ENCODE measurements around the gene PCDHGB4. TPM values are rescaled to one million over a fixed set of nuclear protein-coding genes. Genes with fewer than 3 reads are reported as not detected.

Gene PCDHGB4
- total and polyA plus RNA-seq, 2 of the 8 experiments (the other 6 are each of a cell fraction or from before 2014, with no cell fraction given), result 8.0 to 9.1 TPM

DNA sequence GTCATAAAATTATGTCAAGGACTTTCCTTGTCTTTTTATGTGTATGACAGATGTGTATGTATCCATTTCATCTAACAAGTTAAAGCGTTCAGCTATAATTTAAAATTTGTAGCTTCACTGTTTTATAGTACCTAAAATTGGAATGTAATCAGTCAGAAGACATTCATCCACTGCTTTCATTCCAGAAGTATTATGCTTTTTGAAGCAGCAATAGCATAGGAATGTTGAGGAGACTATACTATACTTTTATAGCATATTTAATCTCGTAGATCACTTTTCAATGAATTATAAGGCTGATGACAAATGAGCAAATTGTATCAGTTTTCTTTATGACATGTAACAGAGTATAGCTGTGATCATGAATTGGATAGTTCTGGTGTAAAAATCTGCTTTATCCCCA lies 49.7 kb downstream of the PCDHGB4 start:
- POLR2A ChIA-PET (ENCODE audit: partially characterized antibody), result no interaction called here
- no peak overlapping the region for H2AK5ac ChIP-seq (ENCODE audit: low read depth, low read length)
- no peak overlapping the region for H2BK15ac ChIP-seq (ENCODE audit: low read length)
- no peak overlapping the region for H3K14ac ChIP-seq (ENCODE audit: insufficient read length)
- H3K9me3 ChIP-seq (ENCODE audit: insufficient read depth in 2 of 2, low read depth in 1 of 2, low read length in 1 of 2), result peaks cover 2 to 16% of the 10 kb centered on the region in 2 experiments; a peak in 2 of 4 replicates
- H3K23ac ChIP-seq (ENCODE audit: insufficient read length), result no peak overlapping the region
- H3K56ac ChIP-seq (replicated peaks; ENCODE audit: insufficient read length, low read depth, low read length), result no peak overlapping the region
- no peak overlapping the region for H3K27ac ChIP-seq (ENCODE audit: low read depth, low read length)
- no peak overlapping the region for H2BK20ac ChIP-seq (ENCODE audit: low read length)
- DNase-seq (ENCODE audit: low read depth in 1 of 2, low spot score in 2 of 2) (no peak), FAIRE-seq (no peak)
- no peak overlapping the region for H4K5ac ChIP-seq (ENCODE audit: insufficient read length, low read depth, low read length)
- H3K23me2 ChIP-seq (ENCODE audit: low read depth, low read length), result no peaks in the 10 kb centered on the region
- peaks cover 0 to 2% of the 10 kb centered on the region in 2 experiments for H4K20me1 ChIP-seq (replicated peaks in 1 of 2; ENCODE audit: control insufficient read depth in 1 of 2, insufficient read depth in 2 of 2, low read length in 2 of 2)
- H3K79me2 ChIP-seq (ENCODE audit: control insufficient read depth in 1 of 2, insufficient read depth in 2 of 2, low read length in 2 of 2), result no peaks in the 10 kb centered on the region
- H4K91ac ChIP-seq (replicated peaks; ENCODE audit: insufficient read length, low read length), result no peak overlapping the region
- H3K36me3 ChIP-seq (ENCODE audit: control insufficient read depth in 2 of 4, insufficient read depth in 4 of 4, low read length in 3 of 4), result no peaks in the 10 kb centered on the region
- no peak overlapping the region for H3K4ac ChIP-seq (replicated peaks; ENCODE audit: insufficient read length, low read depth, low read length)
- CTCF ChIA-PET (ENCODE audit: partially characterized antibody), result interaction anchor here (1.0 to 4.9 kb wide), 15 partner anchors 16 to 650 kb away, joined by 3 to 22 read pairs (median 4); partner anchors contain the start of genes PCDHB14, PCDHGA10, PCDHGA11 and PCDHGA9
- no peaks in the 10 kb centered on the region for H3K27me3 ChIP-seq (replicated peaks in 1 of 4; ENCODE audit: control insufficient read depth in 3 of 4, extremely low read depth in 1 of 4, insufficient read depth in 3 of 4, low read length in 3 of 4)
- no peaks in the 10 kb centered on the region for H3K4me1 ChIP-seq (replicated peaks in 1 of 4; ENCODE audit: control insufficient read depth in 3 of 4, insufficient read depth in 4 of 4, low read length in 3 of 4)
- no peak overlapping the region for H2BK12ac ChIP-seq (ENCODE audit: low read depth, low read length)
- no peak overlapping the region for H2BK120ac ChIP-seq (replicated peaks; ENCODE audit: low read depth, low read length)
- no peak overlapping the region for H2AFZ ChIP-seq (ENCODE audit: low read length)
- H3K4me3 ChIP-seq (ENCODE audit: extremely low read depth in 1 of 4, insufficient read depth in 2 of 4, low read depth in 3 of 4, low read length in 4 of 4), result no peak overlapping the region
- H3K18ac ChIP-seq (ENCODE audit: extremely low read depth, low read length), result no peak overlapping the region
- H4K8ac ChIP-seq (ENCODE audit: extremely low read depth, insufficient read depth, low read length), result no peak overlapping the region
- no peaks in the 10 kb centered on the region for H3K79me1 ChIP-seq (ENCODE audit: low read depth, low read length)
- no peak overlapping the region for H3K9ac ChIP-seq (replicated peaks in 1 of 4; ENCODE audit: extremely low read depth in 1 of 4, low read depth in 3 of 4, low read length in 3 of 4)
- 88% methylated on average over 2 of the region's 2 CpGs; no CpG with 5 or more reads in 1 of the 2 experiments for WGBS, 2 experiments (ENCODE audit: extremely low coverage in 1 of 2, insufficient coverage in 1 of 2, insufficient read length in 1 of 2, insufficient replicate concordance in 2 of 2, low coverage in 1 of 2, low lambda C conversion rate in 2 of 2, missing lambda C conversion rate in 1 of 2)
- H3K4me2 ChIP-seq (ENCODE audit: insufficient read depth in 1 of 2, low read depth in 2 of 2, low read length in 2 of 2), result no peak overlapping the region
- H2BK5ac ChIP-seq (ENCODE audit: low read depth, low read length), result no peak overlapping the region
- TF ChIP-seq SAP30 (IDR thresholded peaks at IDR 0.05; ENCODE audit: insufficient read depth, insufficient replicate concordance, low read length) (no peak), RBBP5 (IDR thresholded peaks at IDR 0.05; ENCODE audit: borderline replicate concordance, low read depth, low read length) (no peak), YY1 (IDR thresholded peaks at IDR 0.05; ENCODE audit: low read depth, low read length) (no peak), SP4 (IDR thresholded peaks at IDR 0.05; ENCODE audit: low read length) (no peak), CHD2 (IDR thresholded peaks at IDR 0.05; ENCODE audit: low read length) (no peak), EZH2 (IDR thresholded peaks at IDR 0.05; ENCODE audit: low read depth, low read length, severe bottlenecking) (no peak), ASH2L (IDR thresholded peaks at IDR 0.05; ENCODE audit: low read length) (no peak), FOSL1 (IDR thresholded peaks at IDR 0.05; ENCODE audit: insufficient read depth, low read depth, low read length) (no peak), RAD21 (IDR thresholded peaks at IDR 0.05 in 1 of 2, conservative IDR thresholded peaks at IDR 0.05 in 1 of 2; ENCODE audit: low read depth in 2 of 2, low read length in 2 of 2) (no peak), SIN3A (conservative IDR thresholded peaks at IDR 0.05 in 1 of 2, IDR thresholded peaks at IDR 0.05 in 1 of 2; ENCODE audit: low read depth in 1 of 2, low read length in 2 of 2) (no peak), NRF1 (IDR thresholded peaks at IDR 0.05; ENCODE audit: low read depth, low read length) (no peak), PHF8 (conservative IDR thresholded peaks at IDR 0.05; ENCODE audit: low read depth, low read length) (no peak), JUND (IDR thresholded peaks at IDR 0.05; ENCODE audit: low read length) (no peak), KDM4A (IDR thresholded peaks at IDR 0.05; ENCODE audit: low read depth, low read length, severe bottlenecking) (no peak)

All from H1 (cell line).